Testis (tissue), 3 donors: ENCODE measurements around the gene CXCL3. TPM values are rescaled to one million over a fixed set of nuclear protein-coding genes. Genes with fewer than 3 reads are reported as not detected.

Experiments used
- DNase-seq: peaks from one replicate; pipeline ENCODE4 v3.0.0-alpha.2; 2019
- H3K27ac ChIP-seq, 2 donors: fragments of 200-600 bp; sonication (generic); one replicate each; pipeline ENCODE4 v1.5.1; 2019
- H3K27me3 ChIP-seq: fragments of 200-600 bp; sonication (generic); one replicate; pipeline ENCODE4 v1.5.1; 2019
- H3K36me3 ChIP-seq: fragments of 200-600 bp; sonication (generic); one replicate; pipeline ENCODE4 v1.5.1; 2017; ENCODE audit warnings: low read depth; ENCODE audit errors: missing control alignments
- H3K4me1 ChIP-seq: fragments of 200-600 bp; sonication (generic); one replicate; pipeline ENCODE4 v1.5.1; 2019
- H3K4me3 ChIP-seq, 2 donors: fragments of 200-600 bp; sonication (generic); one replicate each; pipeline ENCODE4 v1.5.1; 2017 to 2019
- H3K9me3 ChIP-seq: fragments of 200-600 bp; sonication (generic); one replicate; pipeline ENCODE4 v1.5.1; 2017
- CTCF ChIP-seq, 3 experiments: fragments of 450-650 bp in 2 of 3; fragments of 200-600 bp in 1 of 3; sonication (generic) in 1 of 3; IDR thresholded peaks; one replicate each; pipeline ENCODE4 v1.5.1; 2016 to 2019; ENCODE audit warnings: antibody characterized with exemption in 3 of 3, mild to moderate bottlenecking in 2 of 3, moderate library complexity in 1 of 3
- POLR2A ChIP-seq: fragments of 450-650 bp; IDR thresholded peaks from one replicate; pipeline ENCODE4 v1.6.1; 2017; ENCODE audit warnings: antibody characterized with exemption, mild to moderate bottlenecking, moderate library complexity
- WGBS, 2 donors: methylation state at CpG; one replicate each; pipeline ENCODE4 v1.1.5; 2018; 5-methylcytosine and 5-hydroxymethylcytosine counted together
- intact Hi-C: fragments of 100-400 bp; cut with DNase I; formaldehyde crosslinking; loops from one replicate; pipeline ENCODE4 v1.15.1; 2023; ENCODE audit warnings: low total_unique reads
- polyA plus RNA-seq: library from polyadenylated mRNA; stranded (reverse); fragments of 350-450 nt; fragmentation: Illumina TruSeq; extraction: RNeasy Lipid Tissue Mini Kit (QIAGEN cat#74804); gene quantifications from one replicate; pipeline ENCODE4 v1.2.3, GENCODE V29; 2014; ENCODE audit warnings: low read depth, low replicate concordance; ENCODE audit not compliant: insufficient read depth
- total RNA-seq, 2 donors: library from RNA; depleted of rRNA; stranded (reverse); fragments of >200 nt; gene quantifications; one replicate each; pipeline ENCODE4 v1.2.3, GENCODE V29; 2016

The CXCL3 gene
- total and polyA plus RNA-seq, 3 donors from 2014 or later = 0.68 to 1.1 TPM; not detected in 1

- no peak overlapping the region for H3K4me3 ChIP-seq
- intact Hi-C loops = no loop called here
- WGBS, 2 donors = 75 to 89% methylated on average over 2 of the region's 2 CpGs
These were observed 4.2 kb upstream of the CXCL3 start for GRCh38 chr4:74042681-74043080.

GRCh38 chr4:74041418-74041817, 2.9 kb upstream of the CXCL3 start:
- H3K4me1 ChIP-seq = peaks cover 6% of the 10 kb centered on the region
- intact Hi-C loops = no loop called here
- no peak for TF ChIP-seq POLR2A
- DNase-seq = no peak
- no peak overlapping the region for H3K27ac ChIP-seq
- no peak overlapping the region for H3K4me3 ChIP-seq
- WGBS, 2 donors = 14 to 26% methylated on average over 1 of the region's 1 CpG
- H3K9me3 ChIP-seq = no peaks in the 10 kb centered on the region
- H3K36me3 ChIP-seq = no peaks in the 10 kb centered on the region
- H3K27me3 ChIP-seq = no peaks in the 10 kb centered on the region

More at GRCh38 chr4:74042681-74043080, 4.2 kb upstream of the CXCL3 start:
- Histone ChIP-seq H3K27ac (no peak overlapping the region), H3K27me3 (no peaks in the 10 kb centered on the region), H3K9me3 (no peaks in the 10 kb centered on the region), H3K36me3 (no peaks in the 10 kb centered on the region), H3K4me1 (peaks cover 6% of the 10 kb centered on the region)
- DNase-seq = no peak
- TF ChIP-seq CTCF (IDR thresholded peaks at IDR 0.05) (no peak), POLR2A (no peak)

GRCh38 chr4:74039315-74039763, 850 bp upstream of the CXCL3 start:
- TF ChIP-seq POLR2A (no peak), CTCF (IDR thresholded peaks at IDR 0.05) (no peak)
- no peak for DNase-seq
- Histone ChIP-seq H3K27ac (peak overlapping the region in 1 of 2 donors; percentile 50), H3K4me3 (peak overlapping the region; percentile 57 to 71), H3K27me3 (no peaks in the 10 kb centered on the region), H3K36me3 (no peaks in the 10 kb centered on the region), H3K9me3 (no peaks in the 10 kb centered on the region), H3K4me1 (peaks cover 6% of the 10 kb centered on the region)
- intact Hi-C loops = no loop called here
- WGBS, 2 donors = 17 to 18% methylated on average over 4 of the region's 4 CpGs

GRCh38 chr4:74038086-74038424, 434 bp downstream of the CXCL3 start:
- intact Hi-C loops = no loop called here
- no peak for DNase-seq
- Histone ChIP-seq H3K4me3 (peak overlapping the region; percentile 57 to 71), H3K9me3 (no peaks in the 10 kb centered on the region), H3K36me3 (no peaks in the 10 kb centered on the region), H3K27ac (no peak overlapping the region), H3K27me3 (no peaks in the 10 kb centered on the region), H3K4me1 (peaks cover 6% of the 10 kb centered on the region)
- TF ChIP-seq CTCF (IDR thresholded peaks at IDR 0.05) (no peak), POLR2A (no peak)
- 4 to 5% methylated on average over 14 to 17 of the region's 17 CpGs for WGBS, 2 donors

- no peak for DNase-seq
- 55 to 56% methylated on average over 4 of the region's 4 CpGs for WGBS, 2 donors
- TF ChIP-seq CTCF (IDR thresholded peaks at IDR 0.05) = no peak
- TF ChIP-seq POLR2A = no peak
- no peaks in the 10 kb centered on the region for H3K9me3 ChIP-seq
- H3K27ac ChIP-seq = no peak overlapping the region
- peaks cover 6% of the 10 kb centered on the region for H3K4me1 ChIP-seq
- H3K4me3 ChIP-seq = no peak overlapping the region
- no peaks in the 10 kb centered on the region for H3K27me3 ChIP-seq
- H3K36me3 ChIP-seq = no peaks in the 10 kb centered on the region
- intact Hi-C loops = no loop called here
These were observed 1.2 kb downstream of the CXCL3 start for GRCh38 chr4:74037076-74037955.
